GM19395 (cell line): ENCODE results near the gene CYBC1.
A peak's percentile ranks its signal among the peaks of the same experiment; 100 is the strongest.
"Not testable (repeated sequence)": the region's sequence is repeated elsewhere in the genome, so short reads cannot be mapped to it uniquely, and the experiment has no call there.

Experiments
- ATAC-seq: cut with Tn5 transposase; IDR thresholded peaks from one replicate; pipeline ENCODE4 v1.9.1; 2021; ENCODE audit warnings: mild to moderate bottlenecking, moderate library complexity; ENCODE audit not compliant: unreplicated experiment

Gene CYBC1

GRCh38 chr17:82435601-82436583, 14.7 kb downstream of the CYBC1 start:
- ATAC-seq = no peak

DNA sequence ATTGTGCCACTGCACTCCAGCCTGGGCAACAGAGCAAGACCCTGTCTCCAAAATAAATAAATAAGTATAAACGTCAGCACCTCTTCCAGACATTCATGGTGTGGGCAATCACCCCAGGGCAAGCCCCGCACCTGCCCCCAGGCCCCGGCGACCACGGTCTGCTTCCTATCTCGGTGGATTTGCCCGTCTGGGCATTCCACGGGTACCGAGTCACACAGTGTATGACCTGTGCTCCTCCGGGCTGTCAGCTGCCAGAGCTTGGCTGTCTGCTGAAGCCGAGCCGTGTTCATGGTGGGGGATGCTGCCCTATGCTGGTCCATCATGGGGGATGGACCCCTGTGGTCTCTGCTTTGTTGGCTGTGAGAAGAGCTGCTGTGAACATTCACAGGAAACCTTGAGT, 15.4 kb downstream of the CYBC1 start:
- ATAC-seq = no peak

DNA sequence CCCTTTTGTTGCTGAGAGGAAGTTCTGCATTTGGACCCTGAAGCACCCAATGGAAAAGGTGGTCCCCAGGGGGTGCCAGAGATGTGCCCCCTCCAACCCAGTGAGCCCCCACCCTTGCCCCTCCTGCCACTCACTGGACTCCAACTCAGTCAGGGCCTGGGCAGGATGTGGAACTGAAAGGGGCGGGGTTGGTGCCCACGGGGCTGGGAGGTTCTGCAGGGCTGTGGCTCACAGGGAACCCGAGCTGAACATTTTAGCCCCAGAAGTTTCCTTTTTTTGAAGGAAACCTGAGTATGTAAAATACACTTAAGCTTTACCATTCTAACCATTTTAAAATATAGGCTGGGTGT, 16.4 kb downstream of the CYBC1 start:
- no peak for ATAC-seq

DNA sequence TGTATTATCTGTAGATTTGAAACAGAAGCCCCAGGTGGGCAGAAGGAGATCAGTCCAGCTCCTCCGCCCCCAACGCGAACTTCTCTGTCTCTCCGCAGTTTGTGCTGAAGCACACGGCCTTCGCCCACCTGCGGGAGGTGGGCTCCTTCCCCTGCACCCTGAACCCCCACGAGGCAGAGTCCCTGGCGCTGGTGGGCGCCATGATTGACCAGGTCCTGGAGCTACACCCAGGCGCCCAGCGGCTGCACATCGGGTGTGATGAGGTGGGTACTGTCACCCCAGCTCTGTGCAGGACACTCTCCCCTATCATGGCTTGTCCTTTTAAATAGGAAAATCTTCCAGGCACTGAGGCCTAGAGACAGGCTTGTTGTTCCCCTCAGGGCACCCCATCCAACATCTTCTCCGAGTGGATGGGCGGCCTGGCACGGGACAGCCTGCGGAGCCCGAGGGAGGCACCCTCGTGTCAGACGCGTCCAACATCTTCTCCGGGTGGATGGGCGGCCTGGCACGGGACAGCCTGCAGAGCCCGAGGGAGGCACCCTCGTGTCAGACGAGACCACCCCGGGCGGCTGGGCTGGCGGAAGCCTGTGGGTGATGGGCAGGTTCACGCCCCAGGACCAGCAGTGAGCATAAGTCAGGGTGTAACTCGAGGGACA, 16.9 kb downstream of the CYBC1 start:
- ATAC-seq = no peak

- no peak for ATAC-seq
Measured at GRCh38 chr17:82432017-82432416, 18.5 kb downstream of the CYBC1 start.

DNA sequence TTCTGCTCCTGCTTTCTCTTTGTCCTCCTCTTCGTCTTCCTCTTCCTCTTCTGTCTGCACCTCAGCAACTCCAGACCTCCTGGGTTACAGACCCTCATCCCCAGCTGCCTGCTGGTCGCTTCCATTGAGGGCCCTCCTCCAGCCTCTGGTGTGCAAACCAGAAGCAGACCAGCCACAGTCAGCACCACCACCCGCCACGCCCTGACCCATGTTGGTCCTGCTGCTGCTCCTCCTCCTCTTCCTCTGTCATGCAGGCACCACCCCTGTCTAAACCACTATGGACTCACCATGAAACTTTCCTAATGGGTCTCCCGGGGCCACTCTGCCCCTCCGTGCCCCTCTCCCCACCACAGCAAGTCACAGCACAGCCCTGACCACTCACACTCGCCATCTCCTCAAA, 20.7 kb downstream of the CYBC1 start:
- no peak for ATAC-seq

DNA sequence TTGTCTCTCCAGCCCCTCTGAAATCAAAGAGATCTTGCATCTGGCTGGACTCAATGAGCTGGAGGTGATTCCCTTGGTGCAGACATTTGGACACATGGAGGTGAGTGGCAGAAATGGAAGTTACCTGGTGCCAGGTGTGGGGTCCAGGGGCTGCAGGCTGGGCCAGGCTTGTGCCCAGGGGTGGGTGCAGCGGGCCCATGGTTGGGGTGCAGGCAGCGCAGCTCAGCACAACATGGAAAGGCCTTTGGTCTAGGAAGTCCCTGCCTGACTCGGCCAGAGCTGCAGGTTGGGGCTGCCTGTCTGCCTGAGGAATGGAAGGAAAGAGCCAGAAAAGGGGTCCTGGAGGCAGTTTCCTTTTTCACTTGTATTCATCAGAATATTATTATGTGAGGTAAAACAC, 22.0 kb downstream of the CYBC1 start:
- ATAC-seq = no peak

DNA sequence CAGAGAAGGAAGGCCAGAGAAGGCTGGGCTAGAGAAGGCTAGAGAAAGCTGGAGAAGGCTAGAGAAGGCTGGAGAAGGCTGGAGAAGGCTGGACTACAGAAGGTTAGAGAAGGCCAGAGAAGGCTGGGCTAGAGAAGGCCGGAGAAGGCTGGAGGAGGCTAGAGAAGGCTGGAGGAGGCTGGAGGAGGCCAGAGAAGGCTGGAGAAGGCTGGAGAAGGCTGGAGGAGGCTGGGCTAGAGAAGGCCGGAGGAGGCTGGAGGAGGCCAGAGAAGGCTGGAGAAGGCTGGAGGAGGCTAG, 25.7 kb downstream of the CYBC1 start:
- ATAC-seq = no peak

DNA sequence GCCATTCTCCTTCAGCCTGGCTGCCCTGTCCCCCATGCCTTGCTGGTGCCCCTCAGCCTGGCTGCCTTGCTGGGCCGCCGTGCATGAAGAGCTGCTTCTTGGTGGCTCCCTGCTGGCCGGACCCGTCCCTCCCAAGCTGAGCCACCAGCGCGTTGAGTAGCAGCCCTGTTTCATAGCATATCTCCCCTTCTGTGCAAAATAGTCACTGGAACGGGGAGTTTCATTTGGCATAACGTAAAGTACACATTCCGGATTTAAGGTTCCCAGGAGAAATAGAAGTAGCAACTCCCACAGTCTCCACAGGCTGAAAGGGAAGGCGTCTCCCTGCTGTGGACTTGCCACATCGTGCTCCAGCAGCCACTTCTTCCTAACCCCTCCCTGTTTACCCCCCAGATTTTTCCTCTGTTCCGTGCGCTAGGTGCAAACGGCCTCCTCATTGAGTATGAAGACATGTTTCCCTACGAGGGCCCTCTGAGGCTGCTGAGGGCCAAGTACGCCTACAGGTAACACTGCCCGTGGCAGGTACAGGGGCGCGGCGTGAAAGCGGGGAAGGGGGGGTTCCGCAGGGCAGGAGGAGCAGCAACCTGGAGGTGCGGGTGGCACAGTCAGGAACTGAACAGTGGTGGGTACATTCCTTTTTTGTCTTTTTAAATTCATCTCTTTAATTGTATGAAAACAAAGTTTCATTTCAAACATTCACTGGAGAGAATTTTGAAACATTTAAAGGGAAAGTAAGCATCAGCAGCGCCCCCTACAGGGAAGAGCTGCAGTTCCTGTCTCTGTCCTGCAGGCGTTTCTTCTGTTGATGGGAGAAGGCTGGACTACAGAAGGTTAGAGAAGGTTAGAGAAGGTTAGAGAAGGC, 26.3 kb downstream of the CYBC1 start:
- ATAC-seq = no peak

DNA sequence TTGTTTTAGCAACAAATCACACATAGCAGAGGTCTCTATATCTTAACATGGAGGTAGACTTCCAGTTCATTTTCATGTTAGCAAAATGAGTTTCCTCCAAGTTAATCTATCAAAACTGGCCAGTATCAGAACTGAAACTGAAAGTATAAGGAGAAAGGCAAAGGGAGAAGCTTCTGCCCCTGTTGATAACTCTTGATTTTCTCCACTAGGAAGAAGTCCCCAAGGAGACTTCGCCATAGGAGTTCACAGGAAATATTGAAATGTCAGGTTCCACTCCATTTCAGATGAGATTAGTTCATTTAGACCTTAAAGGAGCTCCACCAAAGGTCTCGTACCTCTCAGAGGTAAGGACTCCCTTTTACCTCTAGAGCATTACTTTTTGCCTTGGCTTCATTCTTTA, 31.0 kb downstream of the CYBC1 start:
- ATAC-seq = no peak

DNA sequence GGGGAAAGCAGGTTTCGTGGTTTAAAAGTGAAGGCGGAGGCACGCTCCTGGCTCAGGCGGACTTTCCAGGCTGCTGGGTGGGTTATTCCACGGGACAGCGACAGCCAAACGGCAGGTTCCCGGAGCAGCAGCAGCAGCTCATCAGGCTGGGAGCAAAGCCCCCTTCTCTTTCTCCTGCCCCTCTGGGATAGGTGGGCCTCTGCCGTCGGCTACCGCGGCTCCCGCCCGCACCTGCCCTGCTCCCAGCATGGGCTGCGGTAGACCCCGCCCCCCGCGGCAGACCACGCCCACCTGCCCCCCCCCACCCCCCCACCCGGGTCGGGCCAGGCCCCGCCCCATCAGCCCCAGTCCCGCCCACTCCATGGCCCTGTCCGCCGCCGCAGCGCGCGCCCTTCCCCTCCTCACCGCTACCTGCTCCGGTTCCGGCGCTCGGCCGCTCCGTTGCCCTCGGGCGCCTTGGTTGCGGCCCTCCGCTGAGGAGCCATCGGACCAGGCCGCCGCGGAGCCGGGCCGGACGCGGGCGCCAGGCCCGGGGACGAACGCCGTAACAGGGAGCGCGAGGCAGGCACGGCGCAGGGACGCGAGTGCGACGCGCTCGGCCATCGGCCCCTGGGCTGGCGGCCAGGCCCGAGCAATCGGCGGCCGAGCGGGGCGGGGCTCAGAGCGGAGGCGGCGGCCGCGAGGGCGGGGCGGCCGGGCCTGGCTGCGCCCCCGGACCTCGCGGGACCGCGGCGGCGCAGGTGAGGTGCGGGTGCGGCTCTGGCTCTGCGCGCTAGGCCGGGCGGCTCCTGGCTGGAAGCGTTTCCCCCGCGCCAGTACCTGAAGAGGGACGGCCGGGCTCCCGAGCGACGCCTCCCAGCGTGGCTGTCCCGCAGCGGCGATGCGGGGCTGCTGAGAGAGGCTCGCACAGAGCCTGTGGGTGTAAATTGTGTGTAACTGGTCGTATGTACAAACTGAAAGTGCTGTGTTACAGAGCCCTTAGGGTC, 32.3 kb downstream of the CYBC1 start, which contains the start of the genes HEXD and OGFOD3:
TSS of gene HEXD (plus strand) at position 347 of the 986 bp plus-strand sequence. CDS start 1,453 bp downstream, outside the sequence.
TSS of gene OGFOD3 (minus strand) at position 586 of the 986 bp plus-strand sequence. CDS start at position 485, 101 bp downstream.
- ATAC-seq = peak; percentile 76

GRCh38 chr17:82416771-82417170, 33.8 kb downstream of the CYBC1 start:
- no peak for ATAC-seq

DNA sequence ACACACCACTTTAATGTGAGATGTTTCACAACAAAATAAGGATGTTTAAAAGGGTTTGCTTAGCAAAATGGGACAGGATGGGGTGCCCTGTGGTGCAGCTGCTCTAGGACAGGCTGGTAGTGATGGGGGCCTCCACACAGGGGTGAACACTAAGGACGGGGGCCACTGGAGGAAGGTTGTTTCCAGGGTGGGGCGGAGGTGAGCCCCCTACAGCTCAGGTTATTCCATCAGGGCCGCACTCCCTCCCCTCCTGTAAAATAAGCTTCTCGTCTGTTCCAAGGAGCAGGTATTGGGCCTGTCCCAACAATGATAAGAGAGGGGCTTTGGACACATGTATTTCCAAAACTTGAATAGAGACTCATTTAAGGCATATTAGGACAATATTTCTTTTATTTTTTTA, 34.3 kb downstream of the CYBC1 start:
- ATAC-seq = no peak

DNA sequence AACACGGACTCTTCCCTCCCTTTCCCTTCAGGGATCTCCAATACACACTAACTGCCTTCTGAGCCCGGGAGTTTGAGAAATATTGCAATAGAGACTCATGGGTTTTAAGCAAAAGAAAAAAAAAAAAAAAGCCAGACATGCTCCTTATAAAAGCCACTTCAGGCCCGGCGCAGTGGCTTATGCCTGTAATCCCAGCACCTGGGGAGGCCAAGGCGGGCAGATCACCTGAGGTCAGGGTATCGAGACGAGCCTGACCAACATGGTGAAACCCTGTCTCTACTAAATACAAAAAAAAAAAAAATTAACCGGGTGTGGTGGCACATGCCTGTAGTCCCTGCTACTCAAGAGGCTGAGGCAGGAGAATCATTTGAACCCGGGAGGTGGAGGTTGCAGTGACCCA, 34.8 kb downstream of the CYBC1 start:
- ATAC-seq = no peak

DNA sequence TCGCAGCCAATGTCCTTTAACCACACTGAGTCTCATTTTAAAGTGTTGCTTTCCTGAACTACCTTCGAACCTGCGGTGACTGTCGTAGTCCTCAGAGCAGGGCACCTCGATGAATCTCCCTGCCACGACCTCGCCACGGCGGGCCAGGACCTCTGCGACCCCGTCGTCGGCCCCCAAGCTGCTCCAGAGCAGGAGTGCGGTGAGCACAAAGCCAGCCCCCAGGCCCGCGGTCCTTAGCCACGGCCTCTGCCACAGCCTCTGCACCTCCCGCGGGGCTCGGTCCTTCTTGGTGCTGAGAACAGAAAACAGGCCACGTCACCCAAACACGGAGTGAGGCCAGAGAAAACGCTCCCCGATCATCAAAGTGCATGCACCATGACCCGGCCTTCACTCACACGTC, 35.2 kb downstream of the CYBC1 start:
- ATAC-seq = no peak

GRCh38 chr17:82414548-82415281, 35.8 kb downstream of the CYBC1 start:
- no peak for ATAC-seq

- no peak for ATAC-seq
Measured at GRCh38 chr17:82412535-82413520, 37.7 kb downstream of the CYBC1 start.

DNA sequence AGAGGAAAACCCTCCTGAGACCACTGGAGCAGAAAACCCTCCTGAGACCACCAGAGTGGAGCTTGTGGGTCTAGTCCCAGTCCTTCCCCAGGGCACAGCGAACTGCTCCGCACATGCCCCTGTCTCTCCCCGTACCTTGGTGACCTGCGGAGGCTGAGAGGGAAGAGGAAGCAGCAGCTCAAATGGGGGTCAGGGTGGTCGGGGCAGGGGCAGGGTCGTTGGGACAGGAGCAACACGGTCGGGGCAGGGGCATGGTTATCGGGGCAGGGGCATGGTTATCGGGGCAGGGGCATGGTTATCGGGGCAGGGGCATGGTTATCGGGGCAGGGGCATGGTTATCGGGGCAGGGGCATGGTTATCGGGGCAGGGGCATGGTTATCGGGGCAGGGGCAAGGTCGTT, 38.5 kb downstream of the CYBC1 start:
- ATAC-seq = not testable (repeated sequence)
